SHP77 (cell line): ENCODE data around the gene PMAIP1.
"Not testable (repeated sequence)": the region's sequence is repeated elsewhere in the genome, so short reads cannot be mapped to it uniquely, and the experiment has no call there.

Experiments used
- DNase-seq, 2 experiments: peaks; one replicate each; lab custom pipeline; 2025; lab: John Stamatoyannopoulos, UW

The PMAIP1 gene

GRCh38 chr18:59899298-59900221 lies at the start of gene PMAIP1:
Gene PMAIP1, plus strand, starts transcription at chr18:59899996. Its CDS starts 182 bp downstream, at chr18:59900178.
- DNase-seq: peak; percentile 91 to 92

- DNase-seq: no peak
Observed at GRCh38 chr18:59851784-59852399, 47.9 kb upstream of the PMAIP1 start.

- no peak for DNase-seq
Observed at GRCh38 chr18:59852548-59852947, 47.2 kb upstream of the PMAIP1 start.

GRCh38 chr18:59853380-59853779 lies 46.4 kb upstream of the PMAIP1 start:
- DNase-seq: no peak

GRCh38 chr18:59853988-59854387 lies 45.8 kb upstream of the PMAIP1 start:
- DNase-seq: not testable (repeated sequence)

- DNase-seq: no peak
Observed at GRCh38 chr18:59861009-59861408, 38.8 kb upstream of the PMAIP1 start.

- no peak for DNase-seq
Observed at GRCh38 chr18:59861963-59862819, 37.6 kb upstream of the PMAIP1 start.

GRCh38 chr18:59865241-59865986 lies 34.4 kb upstream of the PMAIP1 start:
- no peak for DNase-seq

- DNase-seq: no peak
Observed at GRCh38 chr18:59866551-59867269, 33.1 kb upstream of the PMAIP1 start.

GRCh38 chr18:59867337-59868104 lies 32.3 kb upstream of the PMAIP1 start:
- no peak for DNase-seq

- DNase-seq: no peak
Observed at GRCh38 chr18:59870623-59871130, 29.1 kb upstream of the PMAIP1 start.

- DNase-seq: no peak
Observed at GRCh38 chr18:59871711-59872362, 28.0 kb upstream of the PMAIP1 start.

GRCh38 chr18:59873641-59874040 lies 26.2 kb upstream of the PMAIP1 start:
- DNase-seq: no peak

GRCh38 chr18:59874166-59874565 lies 25.6 kb upstream of the PMAIP1 start:
- no peak for DNase-seq

- DNase-seq: no peak
Observed at GRCh38 chr18:59876310-59876626, 23.5 kb upstream of the PMAIP1 start.

GRCh38 chr18:59877361-59877760 lies 22.4 kb upstream of the PMAIP1 start:
- no peak for DNase-seq

- no peak for DNase-seq
Observed at GRCh38 chr18:59878644-59879043, 21.2 kb upstream of the PMAIP1 start.

GRCh38 chr18:59881728-59882656 lies 17.8 kb upstream of the PMAIP1 start:
- DNase-seq: peak; percentile 88 to 92
